A549 (cell line): Measurements from ENCODE around the gene PDGFB. TPM values are rescaled to one million over a fixed set of nuclear protein-coding genes. Genes with fewer than 3 reads are reported as not detected.
A peak's percentile ranks its signal among the peaks of the same experiment; 100 is the strongest.

Experiments used
- ATAC-seq, 2 experiments: fragments of 200-7000 bp in 1 of 2; fragments of >200 bp in 1 of 2; cut with Nextera tagmentation in 1 of 2; cut with Tn5 transposase in 1 of 2; 3 replicates each; pipeline versions ENCODE4 v1.8.0 to v1.9.1; 2018 to 2020; ENCODE audit warnings: mild to moderate bottlenecking in 1 of 2, moderate library complexity in 1 of 2
- CTCF ChIA-PET: fragments of 300-600 bp; sonication (Branson Sonifier 250); formaldehyde crosslinking; extraction: SDS; loops from one replicate; lab custom pipeline; 2021; ENCODE audit warnings: antibody characterized with exemption, inconsistent platforms; lab: Yijun Ruan, JAX
- POLR2A ChIA-PET: fragments of 350-600 bp; formaldehyde crosslinking; extraction: SDS; loops from one replicate; lab custom pipeline; 2021; ENCODE audit warnings: antibody characterized with exemption, inconsistent platforms; lab: Yijun Ruan, JAX
- DNase-seq, 2 experiments: peaks; one replicate each; pipeline versions ENCODE4 v3.0.0 to v3.0.0-alpha.2; 2011 to 2016; ENCODE audit warnings: low read depth in 1 of 2, low spot score in 1 of 2
- FAIRE-seq: peaks from 2 replicates; lab custom pipeline; 2011; peaks lifted over from hg19 to GRCh38; lab: Jason Lieb, UNC
- H3K27ac ChIP-seq, 2 experiments: fragments of >200 bp; sonication (Bioruptor Twin); formaldehyde crosslinking; 3 replicates each; pipeline ENCODE4 v1.5.1; 2016 to 2017
- H3K4me1 ChIP-seq: fragments of >200 bp; sonication (Bioruptor Twin); formaldehyde crosslinking; 3 replicates; pipeline ENCODE4 v1.6.1; 2016
- H3K4me2 ChIP-seq: fragments of >200 bp; sonication (Bioruptor Twin); formaldehyde crosslinking; 3 replicates; pipeline ENCODE4 v1.6.1; 2016
- H3K4me3 ChIP-seq: fragments of >200 bp; sonication (Bioruptor Twin); formaldehyde crosslinking; 3 replicates; pipeline ENCODE4 v1.5.1; 2016
- H3K9me3 ChIP-seq: fragments of >200 bp; sonication (Bioruptor Twin); formaldehyde crosslinking; 3 replicates; pipeline ENCODE4 v1.6.1; 2016
- ATOH8 ChIP-seq: fragments of 250-450 bp; sonication (Bioruptor Pico); IDR thresholded peaks from 2 replicates; pipeline ENCODE4 v1.5.0; 2020; ENCODE audit warnings: low read depth, mild to moderate bottlenecking, moderate library complexity
- BHLHE40 ChIP-seq: IDR thresholded peaks from 2 replicates; pipeline ENCODE4 v1.6.1; 2012; ENCODE audit warnings: low read depth, low read length, inconsistent platforms
- CHD2 ChIP-seq: fragments of 150-350 bp; IDR thresholded peaks from 2 replicates; pipeline ENCODE4 v1.6.1; 2014; ENCODE audit warnings: low read length; ENCODE audit not compliant: partially characterized antibody
- CHD4 ChIP-seq: fragments of 200-600 bp; sonication (generic); IDR thresholded peaks from 2 replicates; pipeline ENCODE4 v1.6.1; 2016; ENCODE audit warnings: antibody characterized with exemption, mild to moderate bottlenecking, borderline replicate concordance
- CTCF ChIP-seq: fragments of >200 bp; sonication (Bioruptor Twin); formaldehyde crosslinking; IDR thresholded peaks from 3 replicates; pipeline ENCODE4 v1.5.1; 2016
- EHF ChIP-seq: fragments of 250-450 bp; sonication (Bioruptor Pico); IDR thresholded peaks from 2 replicates; pipeline ENCODE4 v1.5.0; 2020; ENCODE audit warnings: mild to moderate bottlenecking
- EP300 ChIP-seq, 2 experiments: fragments of >200 bp; sonication (Bioruptor Twin); formaldehyde crosslinking; IDR thresholded peaks; 2 replicates in 1 of 2; 3 replicates in 1 of 2; pipeline ENCODE4 v1.6.1; 2016 to 2017
- FOSL2 ChIP-seq, 2 experiments: fragments of 450-650 bp in 1 of 2; fragments of >200 bp in 1 of 2; sonication (Bioruptor Twin) in 1 of 2; formaldehyde crosslinking; IDR thresholded peaks; 2 replicates each; pipeline versions ENCODE4 v1.5.0 to v1.6.1; 2016 to 2020; ENCODE audit warnings: mild to moderate bottlenecking in 1 of 2, moderate library complexity in 1 of 2
- GATA3 ChIP-seq: IDR thresholded peaks from 2 replicates; pipeline ENCODE4 v1.6.1; 2012; ENCODE audit warnings: borderline replicate concordance
- HES2 ChIP-seq: fragments of >200 bp; sonication (Bioruptor Twin); formaldehyde crosslinking; IDR thresholded peaks from 2 replicates; pipeline ENCODE4 v1.6.1; 2016
- HOXB5 ChIP-seq: fragments of 250-450 bp; sonication (Bioruptor Pico); IDR thresholded peaks from 2 replicates; pipeline ENCODE4 v1.5.0; 2020; ENCODE audit warnings: mild to moderate bottlenecking, moderate library complexity
- JUN ChIP-seq, 2 experiments: fragments of >200 bp; sonication (Bioruptor Twin); formaldehyde crosslinking; IDR thresholded peaks; 2 replicates in 1 of 2; 3 replicates in 1 of 2; pipeline ENCODE4 v1.6.1; 2016 to 2017
- JUNB ChIP-seq: fragments of >200 bp; sonication (Bioruptor Twin); formaldehyde crosslinking; IDR thresholded peaks from 2 replicates; pipeline ENCODE4 v1.6.1; 2016
- KDM1A ChIP-seq: fragments of 200-600 bp; sonication (generic); IDR thresholded peaks from 2 replicates; pipeline ENCODE4 v1.6.1; 2016; ENCODE audit warnings: low read depth, mild to moderate bottlenecking
- SMC3 ChIP-seq: fragments of >200 bp; sonication (Bioruptor Twin); formaldehyde crosslinking; IDR thresholded peaks from 3 replicates; pipeline ENCODE4 v1.6.1; 2018; ENCODE audit warnings: inconsistent platforms
- SREBF2 ChIP-seq: fragments of 450-650 bp; IDR thresholded peaks from 2 replicates; pipeline ENCODE4 v1.6.1; 2014; ENCODE audit warnings: mild to moderate bottlenecking, moderate library complexity
- ZNF302 ChIP-seq: fragments of 250-450 bp; sonication (Bioruptor Pico); IDR thresholded peaks from 2 replicates; pipeline ENCODE4 v1.9.0; 2021; ENCODE audit warnings: inconsistent platforms, mild to moderate bottlenecking, moderate library complexity
- WGBS: methylation state at CpG from one replicate; pipeline ENCODE4 v1.1.6; 2017; ENCODE audit errors: missing lambda C conversion rate; 5-methylcytosine and 5-hydroxymethylcytosine counted together
- polyA plus RNA-seq, 4 experiments: library from polyadenylated mRNA; depleted of rRNA in 3 of 4; stranded (reverse); fragments of >200 nt; fragmentation: RNase III in 1 of 4; extraction: RNeasy Plus Mini Kit Qiagen cat#74134 plus additional on column Dnase treatment in 1 of 4; gene quantifications; 2 replicates in 3 of 4; 3 replicates in 1 of 4; pipeline ENCODE4 v1.2.3, GENCODE V29; 2011 to 2017
- TF ChIP-seq, protein P1 (sequence below): fragments of >200 bp; sonication (Bioruptor Twin); formaldehyde crosslinking; IDR thresholded peaks from 3 replicates; pipeline ENCODE4 v1.6.1; 2016
- TF ChIP-seq, protein P2 (sequence below): IDR thresholded peaks from 2 replicates; pipeline ENCODE4 v1.6.1; 2012
- TF ChIP-seq, protein P3 (sequence below): IDR thresholded peaks from 2 replicates; pipeline ENCODE4 v1.6.1; 2012; ENCODE audit warnings: low read depth, borderline replicate concordance
- TF ChIP-seq, protein P4 (sequence below): fragments of 250-450 bp; sonication (Bioruptor Pico); IDR thresholded peaks from 2 replicates; pipeline ENCODE4 v1.5.0; 2021; ENCODE audit warnings: mild to moderate bottlenecking, moderate library complexity, borderline replicate concordance

The PDGFB gene
- polyA plus RNA-seq, 2 of the 4 experiments (the other 2 are of a cell fraction): 2.1 to 4.5 TPM

DNA sequence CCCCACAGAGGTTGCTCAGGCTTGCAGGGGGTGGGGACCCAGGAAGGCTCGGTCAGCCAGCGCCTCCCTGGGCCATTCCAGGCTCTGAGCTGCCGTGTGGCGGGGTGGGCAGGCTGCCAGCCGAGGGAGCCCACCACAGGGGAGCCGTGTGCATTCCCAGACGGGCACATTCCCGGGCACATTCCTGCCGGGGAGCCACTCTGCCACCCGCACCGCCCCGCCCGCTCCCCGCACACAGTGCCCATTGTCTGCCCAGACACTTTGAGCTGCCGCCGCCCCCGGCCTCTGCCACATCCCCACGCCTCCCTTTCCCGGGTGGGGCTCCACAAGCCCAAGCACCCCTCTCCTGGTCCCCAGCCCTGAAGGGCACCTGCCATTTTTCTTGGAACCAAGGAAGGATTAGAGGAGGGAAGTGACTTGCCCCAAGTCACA lies 47.3 kb upstream of the PDGFB start:
- no peak for FAIRE-seq
- 30% methylated on average over 2 of the region's 19 CpGs for WGBS
- peak in 1 of 2 experiments; percentile 48 for DNase-seq
- Histone ChIP-seq H3K27ac (peak overlapping the region; percentile 93 to 98), H3K4me1 (peaks cover 63% of the 10 kb centered on the region), H3K9me3 (no peaks in the 10 kb centered on the region), H3K4me3 (no peak overlapping the region), H3K4me2 (peak overlapping the region; percentile 64)
- ATAC-seq: peak; percentile 9 to 45; a peak in 4 of 6 replicates
- CTCF ChIA-PET: interaction anchor here (1.1 to 3.0 kb wide), 10 partner anchors 9 to 121 kb away, joined by 3 to 19 read pairs (median 4); no protein-coding TSS in a partner anchor
- TF ChIP-seq, protein P1, sequence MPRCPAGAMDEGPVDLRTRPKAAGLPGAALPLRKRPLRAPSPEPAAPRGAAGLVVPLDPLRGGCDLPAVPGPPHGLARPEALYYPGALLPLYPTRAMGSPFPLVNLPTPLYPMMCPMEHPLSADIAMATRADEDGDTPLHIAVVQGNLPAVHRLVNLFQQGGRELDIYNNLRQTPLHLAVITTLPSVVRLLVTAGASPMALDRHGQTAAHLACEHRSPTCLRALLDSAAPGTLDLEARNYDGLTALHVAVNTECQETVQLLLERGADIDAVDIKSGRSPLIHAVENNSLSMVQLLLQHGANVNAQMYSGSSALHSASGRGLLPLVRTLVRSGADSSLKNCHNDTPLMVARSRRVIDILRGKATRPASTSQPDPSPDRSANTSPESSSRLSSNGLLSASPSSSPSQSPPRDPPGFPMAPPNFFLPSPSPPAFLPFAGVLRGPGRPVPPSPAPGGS: no peak
- TF ChIP-seq, protein P2, sequence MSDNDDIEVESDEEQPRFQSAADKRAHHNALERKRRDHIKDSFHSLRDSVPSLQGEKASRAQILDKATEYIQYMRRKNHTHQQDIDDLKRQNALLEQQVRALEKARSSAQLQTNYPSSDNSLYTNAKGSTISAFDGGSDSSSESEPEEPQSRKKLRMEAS: no peak
- TF ChIP-seq, protein P3, sequence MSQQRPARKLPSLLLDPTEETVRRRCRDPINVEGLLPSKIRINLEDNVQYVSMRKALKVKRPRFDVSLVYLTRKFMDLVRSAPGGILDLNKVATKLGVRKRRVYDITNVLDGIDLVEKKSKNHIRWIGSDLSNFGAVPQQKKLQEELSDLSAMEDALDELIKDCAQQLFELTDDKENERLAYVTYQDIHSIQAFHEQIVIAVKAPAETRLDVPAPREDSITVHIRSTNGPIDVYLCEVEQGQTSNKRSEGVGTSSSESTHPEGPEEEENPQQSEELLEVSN: no peak
- TF ChIP-seq ZNF302: no peak
- no peak for TF ChIP-seq KDM1A
- TF ChIP-seq EP300 (IDR thresholded peaks at IDR 0.05): peak in 1 of 2 experiments; percentile 43; a peak in 1 of 5 replicates
- POLR2A ChIA-PET: interaction anchor here (0.6 to 1.3 kb wide), 3 partner anchors 39 to 125 kb away, joined by 3 to 8 read pairs (median 4); partner anchors contain the start of gene PDGFB

GRCh38 chr22:39291523-39291922 lies 46.7 kb upstream of the PDGFB start:
- peaks cover 58% of the 10 kb centered on the region for H3K4me1 ChIP-seq
- H3K27ac ChIP-seq: peak overlapping the region; percentile 93 to 98
- FAIRE-seq (no peak), ATAC-seq (peak in 1 of 2 experiments; percentile 4; a peak in 3 of 6 replicates), DNase-seq (no peak)
- CTCF ChIA-PET: interaction anchor here (0.6 to 3.0 kb wide), 13 partner anchors 9 to 121 kb away, joined by 3 to 19 read pairs (median 4); no protein-coding TSS in a partner anchor
- no peak for TF ChIP-seq EHF
- peak; percentile 12; the same call in 1 of the 3 replicates for TF ChIP-seq CTCF
- WGBS: 94% methylated on average over 5 of the region's 10 CpGs
- H3K4me2 ChIP-seq: peak overlapping the region; percentile 64
- POLR2A ChIA-PET: interaction anchor here (1.0 kb wide), 1 partner anchor 28 kb away, joined by 4 read pairs; no protein-coding TSS in a partner anchor
- no peaks in the 10 kb centered on the region for H3K9me3 ChIP-seq
- H3K4me3 ChIP-seq: no peak overlapping the region

- Histone ChIP-seq H3K4me1 (peaks cover 52% of the 10 kb centered on the region), H3K4me3 (no peak overlapping the region), H3K27ac (peak overlapping the region; percentile 93 to 98), H3K4me2 (peak overlapping the region; percentile 64), H3K9me3 (no peaks in the 10 kb centered on the region)
- POLR2A ChIA-PET: interaction anchor here (1.0 kb wide), 1 partner anchor 29 kb away, joined by 4 read pairs; no protein-coding TSS in a partner anchor
- FAIRE-seq (no peak), DNase-seq (peak; percentile 59 to 77), ATAC-seq (peak; percentile 61 to 77)
- CTCF ChIA-PET: interaction anchor here (0.7 to 3.0 kb wide), 11 partner anchors 11 to 238 kb away, joined by 3 to 19 read pairs (median 5); no protein-coding TSS in a partner anchor
- 60% methylated on average over 1 of the region's 17 CpGs for WGBS
- no peak for TF ChIP-seq CHD4
- no peak for TF ChIP-seq SREBF2
- TF ChIP-seq, protein P2: peak; percentile 87
- TF ChIP-seq JUNB: no peak; the same call in 1 of the 2 replicates
- no peak for TF ChIP-seq FOSL2 (IDR thresholded peaks at IDR 0.05)
- TF ChIP-seq FOSL2 (CRISPR knock-in tag; IDR thresholded peaks at IDR 0.05): peak; percentile 59
- TF ChIP-seq, protein P4, sequence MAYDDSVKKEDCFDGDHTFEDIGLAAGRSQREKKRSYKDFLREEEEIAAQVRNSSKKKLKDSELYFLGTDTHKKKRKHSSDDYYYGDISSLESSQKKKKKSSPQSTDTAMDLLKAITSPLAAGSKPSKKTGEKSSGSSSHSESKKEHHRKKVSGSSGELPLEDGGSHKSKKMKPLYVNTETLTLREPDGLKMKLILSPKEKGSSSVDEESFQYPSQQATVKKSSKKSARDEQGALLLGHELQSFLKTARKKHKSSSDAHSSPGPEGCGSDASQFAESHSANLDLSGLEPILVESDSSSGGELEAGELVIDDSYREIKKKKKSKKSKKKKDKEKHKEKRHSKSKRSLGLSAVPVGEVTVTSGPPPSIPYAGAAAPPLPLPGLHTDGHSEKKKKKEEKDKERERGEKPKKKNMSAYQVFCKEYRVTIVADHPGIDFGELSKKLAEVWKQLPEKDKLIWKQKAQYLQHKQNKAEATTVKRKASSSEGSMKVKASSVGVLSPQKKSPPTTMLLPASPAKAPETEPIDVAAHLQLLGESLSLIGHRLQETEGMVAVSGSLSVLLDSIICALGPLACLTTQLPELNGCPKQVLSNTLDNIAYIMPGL (CRISPR knock-in tag): no peak
- no peak for TF ChIP-seq CHD2
- TF ChIP-seq HOXB5 (CRISPR knock-in tag): 0 out of 2 replicates have a peak, but pooled peaks have one; percentile 38
- TF ChIP-seq GATA3: peak; percentile 45; the same call in 1 of the 2 replicates
- no peak for TF ChIP-seq BHLHE40
- TF ChIP-seq CTCF: no peak
- no peak for TF ChIP-seq SMC3
- TF ChIP-seq HES2: no peak
- 0 out of 5 replicates have a peak, but pooled peaks of 1 of the 2 experiments have one; percentile 36 for TF ChIP-seq JUN (IDR thresholded peaks at IDR 0.05)
- TF ChIP-seq ATOH8 (CRISPR knock-in tag): 0 out of 2 replicates have a peak, but pooled peaks have one; percentile 35
Measured at GRCh38 chr22:39290724-39291161, 46.0 kb upstream of the PDGFB start.
